ENCODE data around the gene INPP5D. TPM values are rescaled to one million over a fixed set of nuclear protein-coding genes. Genes with fewer than 3 reads are reported as not detected.

The INPP5D gene
- total RNA-seq, 1 donor from 2014 or later, result 14.7 TPM

Other genes starting within 250 kb of the INPP5D start
- 2.1 and 3.1 TPM in 2 replicates for gene SNORC, start 190.1 kb upstream of the INPP5D start, total RNA-seq
- 0.16 and 0.22 TPM in 2 replicates for gene NGEF, start 47.1 kb upstream of the INPP5D start, total RNA-seq
- gene NEU2, start 27.7 kb upstream of the INPP5D start, total RNA-seq, result not detected in 2 replicates
- gene ATG16L1, start 191.3 kb downstream of the INPP5D start, total RNA-seq, result 30.7 and 31.6 TPM in 2 replicates
- not detected in 2 replicates for gene SAG, start 247.5 kb downstream of the INPP5D start, total RNA-seq